B cell (primary cell): ENCODE data around the gene SLC1A2. TPM values are rescaled to one million over a fixed set of nuclear protein-coding genes. Genes with fewer than 3 reads are reported as not detected.

Experiments
- ATAC-seq: fragments of 200-7000 bp; cut with Tn5 transposase; one replicate; pipeline ENCODE4 v1.10.0; 2021; ENCODE audit warnings: low read depth, mild to moderate bottlenecking, moderate number of reproducible peaks, moderate library complexity
- CTCF ChIA-PET: fragments of 350-600 bp; sonication (Branson Sonifier 250); formaldehyde crosslinking; loops from one replicate; lab custom pipeline; 2021; ENCODE audit warnings: antibody characterized with exemption, inconsistent platforms; lab: Charles Lee
- POLR2A ChIA-PET: fragments of 350-600 bp; sonication (Branson Sonifier 250); formaldehyde crosslinking; loops from one replicate; lab custom pipeline; 2021; ENCODE audit warnings: antibody characterized with exemption; lab: Charles Lee
- DNase-seq: peaks from one replicate; pipeline ENCODE4 v3.0.0; 2013
- H2AFZ ChIP-seq: 2 replicates; pipeline ENCODE4 v1.6.1; 2012; ENCODE audit warnings: mild to moderate bottlenecking, low read depth, low read length; ENCODE audit not compliant: insufficient read depth, poor library complexity, severe bottlenecking
- H3K27ac ChIP-seq, 2 donors: 1 replicate in 1 of 2; 2 replicates in 1 of 2; pipeline ENCODE4 v1.5.1; 2012 to 2013; ENCODE audit warnings: low read length in 2 of 2, mild to moderate bottlenecking in 2 of 2, moderate library complexity in 1 of 2
- H3K27me3 ChIP-seq, 4 experiments: fragments of 200-600 bp in 1 of 4; sonication (generic) in 1 of 4; replicated peaks in 1 of 4; 1 replicate in 2 of 4; 2 replicates in 2 of 4; pipeline versions ENCODE4 v1.6.1 to v1.7.0; 2013 to 2016; ENCODE audit warnings: low read length in 3 of 4, mild to moderate bottlenecking in 2 of 4, mixed read lengths in 1 of 4, moderate library complexity in 1 of 4; ENCODE audit not compliant: insufficient read depth in 4 of 4, control insufficient read depth in 3 of 4; ENCODE audit errors: control extremely low read depth in 1 of 4
- H3K36me3 ChIP-seq, 2 experiments: replicated peaks in 1 of 2; 1 replicate in 1 of 2; 2 replicates in 1 of 2; pipeline versions ENCODE4 v1.6.1 to v1.7.1; 2013; ENCODE audit warnings: low read length in 1 of 2; ENCODE audit not compliant: insufficient read depth in 2 of 2, control insufficient read depth in 1 of 2; ENCODE audit errors: control extremely low read depth in 1 of 2, extremely low read depth in 1 of 2
- H3K4me1 ChIP-seq, 2 donors: fragments of 200-600 bp in 1 of 2; sonication (generic) in 1 of 2; 1 replicate in 1 of 2; 2 replicates in 1 of 2; pipeline versions ENCODE4 v1.5.1 to v1.6.1; 2013 to 2017; ENCODE audit warnings: low read length in 2 of 2; ENCODE audit not compliant: control insufficient read depth in 2 of 2, insufficient read depth in 2 of 2
- H3K4me2 ChIP-seq: replicated peaks from 2 replicates; pipeline ENCODE3; 2012; ENCODE audit warnings: mild to moderate bottlenecking, low read depth, low read length; ENCODE audit not compliant: poor library complexity, severe bottlenecking
- H3K4me3 ChIP-seq, 5 experiments: fragments of 200-600 bp in 1 of 5; sonication (generic) in 1 of 5; 1 replicate in 3 of 5; 2 replicates in 2 of 5; pipeline versions ENCODE4 v1.5.1 to v1.7.0; 2011 to 2016; ENCODE audit warnings: low read length in 4 of 5, mild to moderate bottlenecking in 4 of 5, low read depth in 2 of 5, control low read depth in 1 of 5, moderate library complexity in 1 of 5; ENCODE audit not compliant: insufficient read depth in 1 of 5; ENCODE audit errors: control extremely low read depth in 1 of 5, extremely low read depth in 1 of 5
- H3K79me2 ChIP-seq: fragments of 200-600 bp; sonication (generic); one replicate; pipeline ENCODE4 v1.6.0; 2016; ENCODE audit warnings: low read length; ENCODE audit not compliant: control insufficient read depth, insufficient read depth
- H3K9ac ChIP-seq: fragments of 200-600 bp; sonication (generic); 2 replicates; pipeline ENCODE4 v1.6.1; 2017; ENCODE audit warnings: mild to moderate bottlenecking, low read length, moderate library complexity
- H3K9me3 ChIP-seq, 3 donors: one replicate each; pipeline versions ENCODE4 v1.6.1 to v1.7.1; 2013; ENCODE audit warnings: low read length in 2 of 3; ENCODE audit not compliant: control insufficient read depth in 2 of 3, insufficient read depth in 1 of 3; ENCODE audit errors: control extremely low read depth in 1 of 3
- H4K20me1 ChIP-seq: 2 replicates; pipeline ENCODE4 v1.6.0; 2012; ENCODE audit warnings: mild to moderate bottlenecking, low read length; ENCODE audit not compliant: insufficient read depth, control insufficient read depth, poor library complexity, severe bottlenecking
- H3K27ac Mint-ChIP-seq: one replicate; pipeline ENCODE4 v1.8.0; 2021; ENCODE audit warnings: mixed read lengths
- H3K27me3 Mint-ChIP-seq: one replicate; pipeline ENCODE4 v1.8.0; 2021; ENCODE audit warnings: mixed read lengths
- H3K4me1 Mint-ChIP-seq: one replicate; pipeline ENCODE4 v1.8.0; 2021; ENCODE audit warnings: mixed read lengths
- H3K4me3 Mint-ChIP-seq: one replicate; pipeline ENCODE4 v1.8.0; 2021; ENCODE audit warnings: mixed read lengths
- H3K9me3 Mint-ChIP-seq: one replicate; pipeline ENCODE4 v1.8.0; 2022; ENCODE audit warnings: mixed read lengths; ENCODE audit not compliant: insufficient read depth
- EZH2 ChIP-seq: IDR thresholded peaks from 2 replicates; pipeline ENCODE4 v1.6.1; 2012; ENCODE audit warnings: borderline replicate concordance, low read depth, mild to moderate bottlenecking, moderate library complexity, low read length; ENCODE audit not compliant: insufficient read depth, poor library complexity, severe bottlenecking
- WGBS: methylation state at CpG from one replicate; pipeline ENCODE4 v1.1.5; 2013; ENCODE audit warnings: missing lambda C conversion rate; ENCODE audit not compliant: insufficient coverage; 5-methylcytosine and 5-hydroxymethylcytosine counted together
- intact Hi-C: fragments of 100-400 bp; cut with micrococcal nuclease; formaldehyde crosslinking; loops from one replicate; pipeline ENCODE4 v1.10.0; 2022
- polyA plus RNA-seq: library from polyadenylated mRNA; depleted of rRNA; stranded (reverse); fragments of >200 nt; gene quantifications from 2 replicates; pipeline ENCODE4 v1.2.3, GENCODE V29; 2012
- small RNA-seq: library from RNA; depleted of rRNA; stranded (forward); fragments of <200 nt; gene quantifications from one replicate; pipeline ENCODE3, GENCODE V24; 2012; ENCODE audit warnings: low replicate concordance, low read depth; ENCODE audit not compliant: insufficient read length
- total RNA-seq, 2 donors: library from RNA; stranded (reverse); fragments of 120-200 nt in 1 of 2; gene quantifications; 1 replicate in 1 of 2; 2 replicates in 1 of 2; pipeline versions ENCODE4 v1.2.3 to v1.2.4, GENCODE V29; 2013 to 2022
- TF ChIP-seq, protein P1 (sequence below): fragments of 200-600 bp; IDR thresholded peaks from one replicate; pipeline ENCODE4 v1.8.0; 2022; ENCODE audit warnings: antibody characterized with exemption, mild to moderate bottlenecking

Gene SLC1A2
- total and polyA plus RNA-seq, 2 donors (not counting 1 experiment from before 2014, with no cell fraction given): not detected

DNA sequence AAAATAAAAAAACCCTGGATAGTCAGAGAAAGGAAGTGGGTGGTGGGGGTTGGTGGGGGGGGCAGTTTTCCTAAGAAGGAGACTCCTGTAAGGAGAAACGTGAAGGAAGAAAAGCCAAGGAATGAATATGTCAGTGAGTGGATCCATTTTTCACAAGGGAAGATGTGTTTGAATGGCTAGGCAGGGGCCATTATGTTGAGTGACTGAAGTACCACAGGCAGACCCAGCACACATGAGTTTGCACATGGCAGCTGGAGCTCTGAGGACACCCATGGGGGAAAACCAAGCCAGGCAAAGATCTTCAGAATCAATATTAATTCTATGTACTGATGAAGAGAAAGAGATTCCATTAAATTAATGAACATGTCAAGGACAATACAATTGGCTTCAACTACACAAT lies 212.7 kb downstream of the SLC1A2 start:
- no peak for TF ChIP-seq EZH2
- TF ChIP-seq, protein P1, sequence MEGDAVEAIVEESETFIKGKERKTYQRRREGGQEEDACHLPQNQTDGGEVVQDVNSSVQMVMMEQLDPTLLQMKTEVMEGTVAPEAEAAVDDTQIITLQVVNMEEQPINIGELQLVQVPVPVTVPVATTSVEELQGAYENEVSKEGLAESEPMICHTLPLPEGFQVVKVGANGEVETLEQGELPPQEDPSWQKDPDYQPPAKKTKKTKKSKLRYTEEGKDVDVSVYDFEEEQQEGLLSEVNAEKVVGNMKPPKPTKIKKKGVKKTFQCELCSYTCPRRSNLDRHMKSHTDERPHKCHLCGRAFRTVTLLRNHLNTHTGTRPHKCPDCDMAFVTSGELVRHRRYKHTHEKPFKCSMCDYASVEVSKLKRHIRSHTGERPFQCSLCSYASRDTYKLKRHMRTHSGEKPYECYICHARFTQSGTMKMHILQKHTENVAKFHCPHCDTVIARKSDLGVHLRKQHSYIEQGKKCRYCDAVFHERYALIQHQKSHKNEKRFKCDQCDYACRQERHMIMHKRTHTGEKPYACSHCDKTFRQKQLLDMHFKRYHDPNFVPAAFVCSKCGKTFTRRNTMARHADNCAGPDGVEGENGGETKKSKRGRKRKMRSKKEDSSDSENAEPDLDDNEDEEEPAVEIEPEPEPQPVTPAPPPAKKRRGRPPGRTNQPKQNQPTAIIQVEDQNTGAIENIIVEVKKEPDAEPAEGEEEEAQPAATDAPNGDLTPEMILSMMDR: no peak
- no peak overlapping the region for H2AFZ ChIP-seq
- H3K4me1 ChIP-seq: peaks cover 7 to 8% of the 10 kb centered on the region in 2 donors
- peaks cover 3 to 88% of the 10 kb centered on the region in 2 experiments for H3K36me3 ChIP-seq
- intact Hi-C loops: no loop called here
- no peak overlapping the region for H3K27ac ChIP-seq
- H3K27ac Mint-ChIP-seq: peak overlapping the region; percentile 69
- ATAC-seq (no peak), DNase-seq (no peak)
- peaks cover 35% of the 10 kb centered on the region for H3K4me1 Mint-ChIP-seq
- H3K9me3 Mint-ChIP-seq: no peaks in the 10 kb centered on the region
- H3K9ac ChIP-seq: no peak overlapping the region
- H3K27me3 ChIP-seq: no peaks in the 10 kb centered on the region
- no peaks in the 10 kb centered on the region for H4K20me1 ChIP-seq
- ChIA-PET POLR2A (interaction anchor here (0.6 kb wide), 1 partner anchor 65 kb away, joined by 4 read pairs; no protein-coding TSS in a partner anchor), CTCF (no interaction called here)
- H3K4me3 Mint-ChIP-seq: no peak overlapping the region
- no peak overlapping the region for H3K4me3 ChIP-seq
- WGBS: 100% methylated on average over 1 of the region's 1 CpG
- no peaks in the 10 kb centered on the region for H3K27me3 Mint-ChIP-seq
- peaks cover 0 to 3% (median 0%) of the 10 kb centered on the region in 3 donors for H3K9me3 ChIP-seq
- peaks cover 28% of the 10 kb centered on the region for H3K79me2 ChIP-seq
- no peak overlapping the region for H3K4me2 ChIP-seq

DNA sequence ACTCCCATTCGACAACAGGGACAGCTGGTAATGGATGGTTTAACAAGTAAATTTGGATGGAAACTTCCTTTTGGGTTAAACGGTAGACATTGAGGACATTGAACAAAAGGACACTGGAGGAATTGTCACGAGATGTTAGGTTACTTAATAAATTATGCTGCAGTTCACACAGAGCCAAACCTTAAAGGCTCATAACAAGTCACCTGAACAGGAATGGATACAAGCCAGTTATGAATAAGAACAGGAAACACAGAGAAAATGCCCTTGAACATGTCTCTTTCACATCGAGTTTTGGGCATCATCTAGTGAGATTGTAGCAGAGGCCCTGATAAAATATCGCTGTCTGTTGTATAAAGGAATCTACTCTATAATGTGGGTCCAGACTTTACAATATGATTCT lies 214.7 kb downstream of the SLC1A2 start:
- Histone ChIP-seq H3K4me3 (no peak overlapping the region), H3K36me3 (peaks cover 2 to 89% of the 10 kb centered on the region in 2 experiments), H3K27ac (peak overlapping the region in 1 of 2 donors; percentile 13), H4K20me1 (no peaks in the 10 kb centered on the region), H3K4me2 (no peak overlapping the region), H3K79me2 (peaks cover 31% of the 10 kb centered on the region), H3K27me3 (no peaks in the 10 kb centered on the region), H3K9me3 (no peaks in the 10 kb centered on the region), H2AFZ (no peak overlapping the region), H3K4me1 (no peaks in the 10 kb centered on the region), H3K9ac (no peak overlapping the region)
- Mint-ChIP-seq H3K27me3 (no peaks in the 10 kb centered on the region), H3K9me3 (no peaks in the 10 kb centered on the region), H3K27ac (no peak overlapping the region), H3K4me1 (peaks cover 25% of the 10 kb centered on the region), H3K4me3 (no peak overlapping the region)
- ATAC-seq (no peak), DNase-seq (no peak)
- CTCF ChIA-PET: no interaction called here
- intact Hi-C loops: no loop called here
- WGBS: no CpG with 5 or more reads among the region's 5 CpGs
- POLR2A ChIA-PET: no interaction called here
- TF ChIP-seq EZH2: no peak
- TF ChIP-seq, protein P1: no peak

Small RNA genes within 50 kb of the gene (small RNA-seq; reads per million reads assigned to genes)
- not detected for gene AC090625.1

Other genes with a start within 250 kb of the SLC1A2 start
- not detected in 2 replicates for gene PAMR1, start 106.1 kb upstream of the SLC1A2 start, total RNA-seq
- gene PAMR1, start 106.1 kb upstream of the SLC1A2 start, polyA plus RNA-seq: not detected in 2 replicates
- gene FJX1, start 198.9 kb upstream of the SLC1A2 start, total RNA-seq: 0.36 TPM in 1 of 2 replicates, not detected in the other
- gene FJX1, start 198.9 kb upstream of the SLC1A2 start, polyA plus RNA-seq: 0.03 TPM in 1 of 2 replicates, not detected in the other
- gene TRIM44, start 243.2 kb upstream of the SLC1A2 start, total RNA-seq: 71.1 TPM in 2 replicates
- 35.2 and 39.1 TPM in 2 replicates for gene TRIM44, start 243.2 kb upstream of the SLC1A2 start, polyA plus RNA-seq